Fibroblast of the aortic adventitia (primary cell): ENCODE data around the gene CTXND2. TPM values are rescaled to one million over a fixed set of nuclear protein-coding genes. Genes with fewer than 3 reads are reported as not detected.
"Not testable (repeated sequence)": the region's sequence is repeated elsewhere in the genome, so short reads cannot be mapped to it uniquely, and the experiment has no call there.

Experiments
- DNase-seq: peaks from one replicate; pipeline ENCODE4 v3.0.0-alpha.2; 2010; ENCODE audit warnings: low read depth
- H3K4me3 ChIP-seq: 2 replicates; pipeline ENCODE4 v1.5.1; 2011; ENCODE audit warnings: low read depth, mild to moderate bottlenecking, control low read depth, low read length, moderate library complexity
- total RNA-seq: library from RNA; depleted of rRNA; stranded (reverse); fragments of >200 nt; gene quantifications from 2 replicates; pipeline ENCODE4 v1.2.3, GENCODE V29; 2012; ENCODE audit warnings: low replicate concordance
- TF ChIP-seq, protein P1 (sequence below): IDR thresholded peaks from 2 replicates; pipeline ENCODE4 v1.5.1; 2011; ENCODE audit warnings: mild to moderate bottlenecking, low read length, control low read depth, inconsistent platforms; ENCODE audit not compliant: insufficient read depth

The CTXND2 gene
- total RNA-seq = not detected in 2 replicates

GRCh38 chr1:150887018-150887417, at the start of gene CTXND2:
TSS of gene CTXND2 (plus strand) at chr1:150887136. CDS start at chr1:150912315, 25,179 bp downstream.
- TF ChIP-seq, protein P1, sequence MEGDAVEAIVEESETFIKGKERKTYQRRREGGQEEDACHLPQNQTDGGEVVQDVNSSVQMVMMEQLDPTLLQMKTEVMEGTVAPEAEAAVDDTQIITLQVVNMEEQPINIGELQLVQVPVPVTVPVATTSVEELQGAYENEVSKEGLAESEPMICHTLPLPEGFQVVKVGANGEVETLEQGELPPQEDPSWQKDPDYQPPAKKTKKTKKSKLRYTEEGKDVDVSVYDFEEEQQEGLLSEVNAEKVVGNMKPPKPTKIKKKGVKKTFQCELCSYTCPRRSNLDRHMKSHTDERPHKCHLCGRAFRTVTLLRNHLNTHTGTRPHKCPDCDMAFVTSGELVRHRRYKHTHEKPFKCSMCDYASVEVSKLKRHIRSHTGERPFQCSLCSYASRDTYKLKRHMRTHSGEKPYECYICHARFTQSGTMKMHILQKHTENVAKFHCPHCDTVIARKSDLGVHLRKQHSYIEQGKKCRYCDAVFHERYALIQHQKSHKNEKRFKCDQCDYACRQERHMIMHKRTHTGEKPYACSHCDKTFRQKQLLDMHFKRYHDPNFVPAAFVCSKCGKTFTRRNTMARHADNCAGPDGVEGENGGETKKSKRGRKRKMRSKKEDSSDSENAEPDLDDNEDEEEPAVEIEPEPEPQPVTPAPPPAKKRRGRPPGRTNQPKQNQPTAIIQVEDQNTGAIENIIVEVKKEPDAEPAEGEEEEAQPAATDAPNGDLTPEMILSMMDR = no peak
- H3K4me3 ChIP-seq = no peak within 1 kb of the TSS
- DNase-seq = peak; percentile 34

DNA sequence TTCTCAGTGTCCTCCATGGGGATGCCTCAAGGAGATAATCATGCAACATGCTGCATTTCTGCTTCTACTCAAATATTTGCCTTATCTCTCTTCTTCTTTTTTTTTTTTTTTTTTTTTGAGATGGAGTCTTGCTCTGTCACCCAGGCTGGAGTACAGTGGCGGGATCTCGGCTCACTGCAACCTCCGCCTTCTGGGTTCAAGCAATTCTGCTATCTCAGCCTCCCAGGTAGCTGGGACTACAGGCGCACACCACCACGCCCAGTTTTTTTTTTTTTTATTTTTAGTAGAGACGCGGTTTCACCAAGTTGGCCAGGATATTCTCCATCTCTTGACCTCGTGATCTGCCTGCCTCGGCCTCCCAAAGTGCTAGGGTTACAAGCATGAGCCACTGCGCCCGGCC, 46.1 kb upstream of the CTXND2 start:
- not testable (repeated sequence) for H3K4me3 ChIP-seq, DNase-seq

DNA sequence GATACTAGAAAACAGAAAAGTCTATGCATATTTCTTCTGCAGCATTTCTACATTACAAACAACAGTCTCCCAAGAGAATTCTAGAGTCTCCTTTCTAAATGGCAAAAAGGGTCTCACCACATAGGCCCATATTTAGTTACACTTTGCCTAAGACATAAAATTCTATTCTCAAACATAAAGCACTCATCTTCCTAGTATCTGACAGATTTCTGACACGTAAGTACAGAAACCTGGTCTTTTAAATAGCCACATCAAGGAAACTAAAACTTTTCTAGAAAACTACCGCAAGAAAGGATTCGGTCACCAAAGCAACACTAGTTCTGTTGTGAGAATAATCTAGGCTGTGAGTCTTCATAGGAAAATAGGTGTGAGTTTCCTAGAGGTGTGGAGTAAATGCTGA, 45.3 kb upstream of the CTXND2 start:
- no peak for DNase-seq

DNA sequence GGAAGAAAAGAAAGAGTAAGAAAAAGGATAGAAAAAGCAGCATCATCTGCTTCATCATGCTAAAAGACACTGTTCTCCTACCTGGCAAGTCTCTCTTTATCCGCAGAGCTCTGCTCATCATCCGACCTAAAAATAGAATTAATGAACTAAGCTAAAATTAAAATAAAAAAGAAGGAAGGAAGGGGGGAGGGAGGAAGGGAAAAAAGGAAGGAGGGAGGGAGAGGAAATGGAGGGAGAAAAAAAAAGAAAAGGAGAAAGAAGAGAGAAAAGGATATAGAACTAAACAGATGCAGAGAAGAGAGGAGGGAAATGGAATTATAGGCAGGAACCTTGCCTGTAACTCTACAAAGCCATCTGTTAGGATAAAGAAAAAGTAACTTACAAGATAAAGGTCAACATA, 44.6 kb upstream of the CTXND2 start:
- H3K4me3 ChIP-seq = no peak overlapping the region
- TF ChIP-seq, protein P1 = no peak
- no peak for DNase-seq

More for the DNA sequence above, 45.3 kb upstream of the CTXND2 start:
- no peak overlapping the region for H3K4me3 ChIP-seq
- TF ChIP-seq, protein P1 = no peak

DNA sequence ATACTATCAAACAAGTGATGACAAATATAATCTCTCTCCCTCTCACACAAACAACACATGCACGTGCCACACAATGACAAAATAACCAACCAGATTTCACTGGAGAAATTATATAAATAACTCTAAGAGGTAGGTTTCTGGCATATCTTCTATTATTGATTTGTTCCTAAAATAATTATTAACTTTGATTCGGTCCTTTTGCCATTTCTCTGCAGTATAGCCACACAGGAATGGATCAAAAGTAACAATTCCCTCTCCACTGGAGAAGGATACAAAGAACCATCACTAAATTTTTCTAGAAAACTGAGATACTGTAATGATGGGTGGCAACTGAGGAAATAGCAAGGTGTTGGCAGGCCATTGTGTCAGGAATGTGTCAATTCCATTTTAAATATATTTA, 44.0 kb upstream of the CTXND2 start:
- TF ChIP-seq, protein P1 = no peak
- DNase-seq = no peak
- no peak overlapping the region for H3K4me3 ChIP-seq

GRCh38 chr1:150843474-150843873, 43.5 kb upstream of the CTXND2 start:
- TF ChIP-seq, protein P1 = no peak
- DNase-seq = no peak
- no peak overlapping the region for H3K4me3 ChIP-seq

GRCh38 chr1:150846473-150847146, 40.3 kb upstream of the CTXND2 start:
- DNase-seq = no peak
- H3K4me3 ChIP-seq = no peak overlapping the region
- TF ChIP-seq, protein P1 = no peak

DNA sequence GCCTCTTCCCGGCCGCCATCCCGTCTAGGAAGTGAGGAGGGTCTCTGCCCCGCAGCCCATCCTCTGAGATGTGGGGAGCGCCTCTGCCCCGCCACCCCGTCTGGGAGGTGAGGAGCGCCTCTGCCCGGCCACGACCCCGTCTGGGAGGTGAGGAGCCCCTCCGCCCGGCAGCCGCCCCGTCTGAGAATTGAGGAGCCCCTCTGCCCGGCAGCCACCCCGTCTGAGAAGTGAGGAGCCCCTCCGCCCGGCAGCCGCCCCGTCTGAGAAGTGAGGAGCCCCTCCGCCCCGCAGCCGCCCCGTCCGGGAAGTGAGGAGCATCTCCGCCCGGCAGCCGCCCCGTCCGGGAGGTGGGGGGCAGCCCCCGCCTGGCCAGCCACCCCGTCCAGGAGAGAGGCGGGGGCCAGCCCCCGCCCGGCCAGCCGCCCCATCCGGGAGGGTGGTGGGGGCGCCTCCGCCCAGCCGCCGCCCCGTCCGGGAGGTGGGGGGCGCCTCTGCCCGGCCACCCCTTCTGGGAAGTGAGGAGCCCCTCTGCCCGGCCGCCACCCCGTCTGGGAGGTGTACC, 36.1 kb upstream of the CTXND2 start:
- DNase-seq, H3K4me3 ChIP-seq: not testable (repeated sequence)

GRCh38 chr1:150852734-150853133, 34.2 kb upstream of the CTXND2 start:
- not testable (repeated sequence) for DNase-seq, H3K4me3 ChIP-seq
